GM19328 (cell line): ENCODE results near the gene CNTNAP4.

Experiments
- ATAC-seq: cut with Tn5 transposase; IDR thresholded peaks from one replicate; pipeline ENCODE4 v1.9.1; 2021; ENCODE audit warnings: mild to moderate bottlenecking, moderate library complexity; ENCODE audit not compliant: unreplicated experiment

The CNTNAP4 gene

DNA sequence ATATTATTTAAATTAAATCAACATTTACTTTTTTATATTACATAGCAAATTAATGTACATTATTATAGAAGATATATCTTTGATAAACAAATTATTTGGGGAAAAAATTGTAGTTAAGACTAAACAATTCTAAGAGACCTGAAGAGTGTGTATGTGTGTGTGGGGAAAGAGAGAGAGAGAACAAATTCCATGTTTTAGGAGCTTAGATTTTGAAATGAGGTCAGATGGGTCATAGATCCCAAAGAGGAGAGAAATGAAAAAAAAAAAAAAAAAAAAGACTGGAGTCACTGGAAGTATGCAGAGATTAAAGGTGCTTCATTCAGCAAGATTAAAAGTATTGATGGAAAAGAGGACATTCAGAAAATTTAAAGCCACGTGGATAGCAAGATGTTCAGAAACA is 206.8 kb downstream of the CNTNAP4 start:
- no peak for ATAC-seq

DNA sequence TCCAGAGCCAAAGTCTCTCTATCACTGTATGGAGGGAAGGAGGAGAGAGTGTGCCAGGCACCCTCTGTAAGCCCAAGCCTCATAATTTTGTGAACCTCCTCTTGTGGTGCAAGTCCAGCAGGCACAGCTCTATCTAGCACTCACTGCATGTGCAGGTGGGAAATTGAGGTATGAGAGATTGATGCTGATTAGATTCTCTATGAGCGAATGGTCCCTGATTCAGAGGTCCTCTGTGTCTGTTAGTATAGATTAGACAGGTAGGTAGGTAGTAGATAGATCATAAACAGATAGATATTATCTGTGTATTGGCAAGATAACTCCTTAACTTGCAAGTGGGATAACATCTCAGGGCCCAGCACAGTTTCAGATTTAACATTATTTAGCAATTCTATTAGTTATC is 209.5 kb downstream of the CNTNAP4 start:
- no peak for ATAC-seq

DNA sequence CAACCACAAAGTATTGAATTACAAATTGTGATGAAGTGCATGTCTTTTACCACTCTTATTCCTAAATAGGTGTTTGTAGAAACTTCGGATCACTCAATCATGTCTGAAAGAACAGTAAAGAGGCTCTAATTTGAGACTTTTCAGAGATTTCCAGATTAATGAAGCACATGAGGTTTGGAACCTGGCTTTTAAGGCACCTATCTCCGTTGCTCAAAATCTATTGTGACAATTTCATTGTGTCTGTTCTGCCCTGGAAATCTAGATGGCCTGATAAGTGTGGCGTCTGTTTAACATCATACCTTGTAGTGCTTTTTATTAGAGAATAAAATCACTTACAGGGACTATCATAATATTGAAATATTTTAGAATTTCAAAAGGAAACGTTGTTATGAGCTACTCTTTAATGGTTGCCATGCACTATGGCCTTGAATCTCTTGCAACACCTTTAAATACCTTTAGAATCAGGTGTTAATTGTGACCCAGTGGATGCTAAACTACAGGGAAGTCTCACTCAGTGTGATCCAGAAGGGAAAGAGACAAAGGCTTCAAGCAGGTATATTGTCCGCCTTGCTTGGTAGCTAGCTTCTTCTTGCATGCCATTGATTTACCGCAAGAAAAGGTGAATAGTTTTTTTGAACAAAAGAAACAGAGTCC is 210.3 kb downstream of the CNTNAP4 start:
- no peak for ATAC-seq

GRCh38 chr16:76488065-76488417 is 210.8 kb downstream of the CNTNAP4 start:
- no peak for ATAC-seq

- ATAC-seq, result no peak
Observed at GRCh38 chr16:76490036-76490639, 212.9 kb downstream of the CNTNAP4 start.

- no peak for ATAC-seq
Observed at GRCh38 chr16:76500006-76500405, 222.8 kb downstream of the CNTNAP4 start.

- ATAC-seq, result no peak
Observed at GRCh38 chr16:76502063-76502462, 224.9 kb downstream of the CNTNAP4 start.

- no peak for ATAC-seq
Observed at GRCh38 chr16:76502555-76502954, 225.4 kb downstream of the CNTNAP4 start.

DNA sequence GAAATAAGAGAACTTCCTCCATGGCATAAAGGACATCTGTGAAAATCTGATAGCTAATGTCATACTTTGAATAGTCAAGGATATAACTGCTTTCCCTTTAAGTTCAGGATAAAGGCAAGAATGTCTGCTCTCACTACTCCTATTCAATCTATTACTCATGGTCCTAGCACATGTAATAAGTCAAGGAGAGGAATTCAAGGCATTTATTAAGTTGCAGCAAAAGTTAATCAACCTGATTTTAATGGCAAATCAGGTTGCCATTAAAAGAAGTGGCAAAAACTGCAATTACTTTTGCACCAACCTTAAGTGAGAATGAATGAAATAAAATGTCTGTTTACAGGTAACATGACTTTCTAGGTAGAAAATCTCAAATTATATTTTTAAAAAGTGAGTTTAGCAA is 225.9 kb downstream of the CNTNAP4 start:
- no peak for ATAC-seq

- no peak for ATAC-seq
Observed at GRCh38 chr16:76511203-76511602, 234.0 kb downstream of the CNTNAP4 start.

DNA sequence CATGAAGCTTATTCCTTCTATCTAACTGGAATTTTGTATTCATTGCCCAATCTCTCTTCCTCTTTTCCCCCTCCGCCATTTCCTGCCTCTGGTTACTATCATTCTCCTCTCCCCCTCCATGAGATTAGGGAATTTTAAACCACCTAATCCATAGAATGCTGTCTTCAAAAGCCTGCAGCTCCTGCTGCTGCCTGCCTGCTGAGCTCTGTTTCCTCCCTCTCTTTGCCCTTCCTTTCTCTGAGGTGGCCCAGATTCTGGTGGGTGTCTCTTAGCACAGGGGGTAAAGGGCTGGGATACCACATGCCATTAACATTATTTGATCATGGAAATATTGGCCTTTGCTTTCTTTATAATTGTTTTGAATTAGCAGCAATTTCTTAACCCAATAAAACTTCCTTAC is 241.6 kb downstream of the CNTNAP4 start:
- no peak for ATAC-seq

- no peak for ATAC-seq
Observed at GRCh38 chr16:76524356-76524755, 247.2 kb downstream of the CNTNAP4 start.

DNA sequence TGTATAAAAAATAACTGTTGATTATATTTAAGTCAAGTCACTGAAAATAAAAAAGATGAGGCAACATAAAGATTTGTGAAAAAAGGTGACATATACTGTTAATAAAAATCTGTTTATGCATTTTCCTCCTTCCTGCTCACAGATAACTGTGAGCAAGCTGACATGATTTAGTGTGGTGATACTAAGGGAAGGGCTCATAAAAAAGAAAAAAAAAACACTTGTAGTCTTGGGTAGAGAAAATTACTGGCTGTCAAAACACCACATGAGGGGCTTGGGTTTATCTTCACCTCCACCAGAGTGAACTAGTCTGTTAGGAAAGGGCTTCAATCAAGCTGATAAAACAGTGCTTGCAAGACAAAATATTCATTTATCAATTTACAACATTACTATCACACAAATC is 247.6 kb downstream of the CNTNAP4 start:
- ATAC-seq, result no peak

GRCh38 chr16:76527244-76527643 is 250.0 kb downstream of the CNTNAP4 start:
- ATAC-seq, result no peak

GRCh38 chr16:76529120-76529519 is 251.9 kb downstream of the CNTNAP4 start:
- ATAC-seq, result no peak

GRCh38 chr16:76531236-76531635 is 254.0 kb downstream of the CNTNAP4 start:
- no peak for ATAC-seq

GRCh38 chr16:76532188-76532973 is 255.2 kb downstream of the CNTNAP4 start:
- no peak for ATAC-seq

DNA sequence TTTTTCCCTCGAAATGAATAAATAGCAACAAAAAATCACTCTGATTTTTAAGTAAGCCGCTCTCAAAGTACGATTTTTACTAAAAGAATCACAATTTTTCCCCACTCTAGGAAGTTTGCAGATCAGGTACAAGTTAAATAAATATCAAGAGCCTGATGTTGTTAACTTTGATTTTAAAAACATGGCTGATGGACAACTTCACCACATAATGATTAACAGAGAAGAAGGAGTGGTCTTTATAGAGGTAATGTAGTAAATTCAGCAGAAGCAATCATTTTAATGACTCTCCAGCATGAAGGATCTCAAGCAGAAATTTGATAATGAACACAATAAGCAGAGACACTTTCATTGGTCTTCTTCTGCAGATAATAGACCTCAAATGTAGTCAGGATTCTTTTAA is 262.4 kb downstream of the CNTNAP4 start:
- no peak for ATAC-seq

DNA sequence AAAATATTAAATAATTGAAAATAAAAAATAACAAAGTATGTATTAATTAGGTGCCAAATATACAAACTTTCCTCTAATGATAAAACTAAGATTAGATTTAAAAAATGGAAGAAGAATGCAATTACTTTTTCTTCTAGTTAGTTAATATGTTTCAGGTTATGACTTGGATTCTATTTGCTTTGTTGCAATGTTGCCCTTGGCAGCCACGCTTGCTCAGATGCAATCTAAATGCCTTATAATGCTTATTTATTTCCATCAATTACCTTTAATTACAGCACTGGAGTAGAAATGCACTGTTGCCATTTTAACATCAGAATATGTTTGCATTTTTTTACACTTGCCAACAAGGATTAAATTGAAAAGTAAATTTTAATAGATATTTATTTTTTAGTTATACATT is 263.9 kb downstream of the CNTNAP4 start:
- no peak for ATAC-seq

DNA sequence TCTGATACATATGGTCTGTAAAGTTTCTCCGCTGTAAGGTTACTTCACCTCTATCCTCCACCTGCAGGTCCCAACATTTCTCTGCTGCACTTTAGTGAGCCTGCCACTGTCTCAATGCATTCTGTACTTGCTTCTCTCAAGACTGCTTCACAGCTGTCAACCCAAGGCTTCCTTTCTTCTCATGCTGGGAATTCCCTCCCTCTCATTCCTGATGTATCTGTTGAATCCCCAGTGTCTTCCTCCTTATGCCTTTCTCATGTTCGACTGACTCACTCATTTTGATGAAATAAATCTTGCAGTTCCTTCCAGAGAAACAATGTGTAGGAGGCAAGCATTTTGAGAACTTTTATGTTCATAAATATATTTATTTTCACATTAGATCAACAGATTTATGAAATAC is 288.3 kb downstream of the CNTNAP4 start:
- ATAC-seq, result no peak

DNA sequence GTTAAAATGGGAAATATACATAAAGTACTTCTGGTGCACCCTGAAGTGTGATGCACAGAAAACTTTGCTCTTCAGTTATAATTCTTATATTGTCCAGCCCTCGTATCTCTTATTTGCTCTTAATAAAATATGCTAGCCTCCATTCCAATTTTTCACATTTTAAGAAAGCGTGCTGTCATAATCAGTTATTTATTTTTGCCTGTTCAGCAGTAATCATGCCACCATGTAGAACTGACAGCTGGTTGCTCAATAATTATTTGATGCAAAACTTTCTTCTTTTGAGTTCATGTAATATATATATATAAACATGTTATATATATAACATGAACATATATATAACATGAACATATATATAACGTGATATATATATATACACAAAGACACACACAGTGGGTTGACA is 294.6 kb downstream of the CNTNAP4 start:
- ATAC-seq, result no peak

DNA sequence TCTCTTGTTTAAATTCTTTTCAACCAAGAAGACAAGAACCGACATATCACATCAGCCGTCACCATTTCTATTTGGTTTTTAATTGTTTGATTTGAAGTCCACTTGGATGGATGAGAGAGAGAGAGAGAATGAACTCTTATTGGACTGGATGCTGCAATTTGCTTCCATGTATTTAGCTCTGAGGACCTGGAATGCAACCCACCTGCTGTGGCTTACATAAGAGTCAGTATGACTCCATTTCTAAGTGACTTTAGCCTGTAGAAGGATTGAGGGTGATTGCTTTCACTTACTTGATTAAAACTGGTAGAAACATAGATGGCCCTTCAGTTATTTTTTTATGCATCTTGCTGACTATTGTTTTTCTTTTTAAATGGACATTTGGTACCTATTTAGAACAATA is 296.1 kb downstream of the CNTNAP4 start:
- ATAC-seq, result no peak
